ENCODE results near the gene SLC13A5.

DNA sequence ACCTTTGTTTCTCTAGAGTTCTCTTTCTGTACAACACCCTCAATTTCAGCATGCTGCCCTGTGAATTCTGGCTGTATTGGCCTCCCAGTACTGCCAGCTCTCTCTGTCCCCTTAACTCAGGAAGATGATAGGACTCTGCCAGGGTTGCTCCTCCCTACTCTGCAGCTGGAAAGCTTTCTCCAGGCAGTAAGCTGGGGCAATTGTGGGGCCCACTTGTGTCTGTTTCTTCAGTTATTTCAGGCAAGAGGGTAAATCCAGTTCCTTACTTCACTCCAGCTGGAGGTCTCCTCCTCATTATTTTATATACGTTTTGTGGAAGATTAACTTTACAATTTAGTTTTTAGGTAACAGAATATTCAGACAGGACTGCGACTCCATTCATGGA, 51.7 kb downstream of the SLC13A5 start:
- TF ChIP-seq, protein P1, sequence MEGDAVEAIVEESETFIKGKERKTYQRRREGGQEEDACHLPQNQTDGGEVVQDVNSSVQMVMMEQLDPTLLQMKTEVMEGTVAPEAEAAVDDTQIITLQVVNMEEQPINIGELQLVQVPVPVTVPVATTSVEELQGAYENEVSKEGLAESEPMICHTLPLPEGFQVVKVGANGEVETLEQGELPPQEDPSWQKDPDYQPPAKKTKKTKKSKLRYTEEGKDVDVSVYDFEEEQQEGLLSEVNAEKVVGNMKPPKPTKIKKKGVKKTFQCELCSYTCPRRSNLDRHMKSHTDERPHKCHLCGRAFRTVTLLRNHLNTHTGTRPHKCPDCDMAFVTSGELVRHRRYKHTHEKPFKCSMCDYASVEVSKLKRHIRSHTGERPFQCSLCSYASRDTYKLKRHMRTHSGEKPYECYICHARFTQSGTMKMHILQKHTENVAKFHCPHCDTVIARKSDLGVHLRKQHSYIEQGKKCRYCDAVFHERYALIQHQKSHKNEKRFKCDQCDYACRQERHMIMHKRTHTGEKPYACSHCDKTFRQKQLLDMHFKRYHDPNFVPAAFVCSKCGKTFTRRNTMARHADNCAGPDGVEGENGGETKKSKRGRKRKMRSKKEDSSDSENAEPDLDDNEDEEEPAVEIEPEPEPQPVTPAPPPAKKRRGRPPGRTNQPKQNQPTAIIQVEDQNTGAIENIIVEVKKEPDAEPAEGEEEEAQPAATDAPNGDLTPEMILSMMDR (IDR thresholded peaks at IDR 0.05; ENCODE audit: low read depth, low read length, missing input control): no peak
- no peak for TF ChIP-seq TAF1 (conservative IDR thresholded peaks at IDR 0.05)
- TF ChIP-seq EGR1 (IDR thresholded peaks at IDR 0.05; ENCODE audit: low read depth in 2 of 2): no peak
- TF ChIP-seq RAD21 (IDR thresholded peaks at IDR 0.05): no peak
- no peak for TF ChIP-seq JUND (IDR thresholded peaks at IDR 0.05)
- TF ChIP-seq GABPA (IDR thresholded peaks at IDR 0.05 in 1 of 2, conservative IDR thresholded peaks at IDR 0.05 in 1 of 2): no peak
- TF ChIP-seq ZBTB33 (IDR thresholded peaks at IDR 0.05): no peak
- TF ChIP-seq REST (IDR thresholded peaks at IDR 0.05): no peak
- no peak for TF ChIP-seq MAX (IDR thresholded peaks at IDR 0.05)
- no peak for TF ChIP-seq NR2F2 (IDR thresholded peaks at IDR 0.05)

Measured in liver (tissue), 3 donors.